ENCODE data around the gene CMPK2. TPM values are rescaled to one million over a fixed set of nuclear protein-coding genes. Genes with fewer than 3 reads are reported as not detected.

CMPK2 gene
- total RNA-seq, 1 experiment from 2014 or later = 0.69 TPM

DNA sequence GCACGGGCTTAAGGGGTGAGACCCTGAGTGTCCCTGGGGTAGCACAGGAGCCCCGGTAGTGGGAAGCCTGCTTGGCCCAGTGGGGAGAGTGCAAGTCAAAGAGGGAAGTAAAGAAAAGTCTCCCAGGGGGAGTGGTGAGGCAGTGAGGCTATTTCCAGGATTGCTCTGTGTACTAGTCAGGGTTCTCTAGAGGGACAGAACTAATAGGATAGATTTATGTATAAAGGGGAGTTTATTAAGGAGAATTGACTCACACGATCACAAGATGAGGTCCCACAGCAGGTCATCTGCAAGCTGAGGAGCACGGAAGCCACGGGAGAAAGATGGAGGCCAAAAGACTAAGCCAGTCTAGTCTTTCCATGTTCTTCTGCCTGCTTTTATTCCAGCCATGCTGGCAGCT, 45.5 kb downstream of the CMPK2 start:
- H3K4me3 ChIP-seq (ENCODE audit: insufficient read depth, low read depth, low read length) = no peak overlapping the region
- no peaks in the 10 kb centered on the region for H3K27me3 ChIP-seq (ENCODE audit: control insufficient read depth, insufficient read depth, low read length)
- DNase-seq = no peak
- H3K36me3 ChIP-seq (replicated peaks; ENCODE audit: control insufficient read depth, insufficient read depth, low read length) = no peaks in the 10 kb centered on the region

DNA sequence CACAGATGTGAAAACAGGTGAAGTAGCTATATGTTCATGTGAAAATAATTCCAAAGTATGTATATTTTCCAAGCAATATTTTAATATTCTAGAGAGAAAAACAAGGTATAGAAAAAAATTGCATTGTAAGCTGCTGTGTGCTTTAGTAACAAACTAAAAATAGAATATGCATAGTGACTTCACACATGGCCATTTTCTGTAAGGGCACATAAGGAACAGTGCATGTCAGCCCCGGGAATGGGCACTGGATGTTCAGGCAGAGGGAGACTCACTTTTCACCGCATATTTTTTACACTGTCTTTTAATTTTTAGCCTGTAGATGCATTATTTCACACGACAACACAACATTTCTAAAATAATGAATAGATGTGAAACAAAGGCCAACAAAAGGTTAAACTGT, 46.0 kb downstream of the CMPK2 start:
- H3K36me3 ChIP-seq (replicated peaks; ENCODE audit: control insufficient read depth, insufficient read depth, low read length) = no peaks in the 10 kb centered on the region
- no peak overlapping the region for H3K4me3 ChIP-seq (ENCODE audit: insufficient read depth, low read depth, low read length)
- no peak for DNase-seq
- H3K27me3 ChIP-seq (ENCODE audit: control insufficient read depth, insufficient read depth, low read length) = no peaks in the 10 kb centered on the region

DNA sequence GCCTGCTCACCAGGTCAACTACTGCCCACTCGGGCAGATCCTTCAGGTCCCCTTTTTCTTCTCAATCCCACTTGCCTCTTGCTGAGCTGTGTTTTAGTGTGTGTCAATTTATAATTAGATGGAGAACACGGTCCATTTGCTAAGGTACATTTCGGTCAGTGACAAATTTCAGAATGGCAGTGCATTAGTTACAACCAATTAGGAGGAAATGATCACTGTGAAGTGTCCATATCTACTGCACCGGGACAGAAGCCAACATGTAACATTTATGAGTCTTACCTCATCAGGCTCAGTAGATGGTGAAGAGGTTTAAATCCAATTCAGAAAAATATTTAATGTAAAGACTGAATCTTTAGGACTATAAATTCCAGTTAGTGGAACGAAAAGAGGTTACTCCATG, 47.7 kb downstream of the CMPK2 start:
- DNase-seq = no peak
- Histone ChIP-seq H3K27me3 (ENCODE audit: control insufficient read depth, insufficient read depth, low read length) (no peaks in the 10 kb centered on the region; the same call in 1 of the 2 replicates), H3K4me3 (ENCODE audit: insufficient read depth, low read depth, low read length) (no peak overlapping the region), H3K36me3 (replicated peaks; ENCODE audit: control insufficient read depth, insufficient read depth, low read length) (no peaks in the 10 kb centered on the region)

DNA sequence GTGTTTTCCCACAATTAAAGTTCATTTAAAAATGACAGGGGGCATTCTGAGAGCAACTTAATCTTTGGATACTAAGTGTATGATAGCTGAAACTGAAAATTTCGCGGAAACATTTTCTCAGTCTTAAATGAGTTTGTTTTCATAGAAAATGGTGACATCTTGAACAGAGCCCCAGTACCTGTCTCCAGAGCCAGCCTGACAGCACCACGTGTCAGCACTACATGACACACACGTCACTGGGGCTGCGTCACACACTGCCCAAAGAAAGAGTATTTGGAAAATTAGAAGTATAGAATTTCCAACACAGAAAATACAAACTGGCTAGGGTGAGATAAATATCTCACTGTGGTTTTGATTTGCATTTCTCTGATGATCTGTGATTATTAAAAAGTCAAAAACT, 50.8 kb downstream of the CMPK2 start:
- DNase-seq = no peak
- no peaks in the 10 kb centered on the region for H3K36me3 ChIP-seq (replicated peaks; ENCODE audit: control insufficient read depth, insufficient read depth, low read length)
- H3K27me3 ChIP-seq (ENCODE audit: control insufficient read depth, insufficient read depth, low read length) = no peaks in the 10 kb centered on the region; the same call in none of the 2 replicates
- no peak overlapping the region for H3K4me3 ChIP-seq (ENCODE audit: insufficient read depth, low read depth, low read length)

DNA sequence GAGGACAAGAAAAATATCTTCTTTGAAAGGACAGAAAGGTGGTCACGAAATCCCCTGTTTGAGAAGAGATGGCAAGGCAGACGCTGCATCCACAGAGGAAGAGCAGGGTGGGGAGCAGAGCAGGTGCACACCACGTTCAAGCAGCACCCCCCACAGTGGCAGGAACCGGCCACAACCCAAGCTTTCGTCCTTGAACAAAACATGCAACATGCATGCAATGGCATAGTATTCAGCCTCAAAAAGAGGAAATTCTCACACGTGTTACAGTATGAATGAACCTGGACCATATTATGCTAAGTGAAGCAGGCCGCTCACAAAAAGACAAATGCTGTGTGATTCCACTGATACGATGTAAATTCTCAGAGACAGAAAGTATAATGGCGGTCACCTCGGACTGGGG, 51.4 kb downstream of the CMPK2 start:
- H3K4me3 ChIP-seq (ENCODE audit: insufficient read depth, low read depth, low read length) = no peak overlapping the region
- H3K27me3 ChIP-seq (ENCODE audit: control insufficient read depth, insufficient read depth, low read length) = peaks cover 2% of the 10 kb centered on the region
- H3K36me3 ChIP-seq (replicated peaks; ENCODE audit: control insufficient read depth, insufficient read depth, low read length) = no peaks in the 10 kb centered on the region
- no peak for DNase-seq

DNA sequence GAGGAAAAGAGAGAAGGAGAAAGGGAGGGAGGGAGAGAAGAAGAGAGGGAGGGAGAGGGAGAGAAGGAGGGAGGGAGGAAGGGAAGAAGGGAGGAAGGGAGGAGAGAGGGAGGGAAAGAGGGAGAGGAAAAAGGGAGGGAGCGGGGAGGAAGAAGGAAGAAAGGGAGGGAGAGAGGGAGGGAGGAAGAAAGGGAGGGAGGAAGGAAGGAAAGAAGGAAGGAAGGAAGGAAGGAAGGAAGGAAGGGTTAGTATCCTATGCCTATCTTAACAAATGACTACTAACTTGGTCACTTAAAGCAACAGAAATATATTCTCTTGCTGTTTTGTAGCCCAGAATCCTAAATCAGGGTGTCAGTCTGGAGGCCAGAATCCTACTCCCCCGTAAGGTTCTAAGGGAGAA, 52.1 kb downstream of the CMPK2 start:
- Histone ChIP-seq H3K36me3 (replicated peaks; ENCODE audit: control insufficient read depth, insufficient read depth, low read length) (no peaks in the 10 kb centered on the region), H3K27me3 (ENCODE audit: control insufficient read depth, insufficient read depth, low read length) (peaks cover 6% of the 10 kb centered on the region), H3K4me3 (ENCODE audit: insufficient read depth, low read depth, low read length) (no peak overlapping the region)
- DNase-seq = no peak

DNA sequence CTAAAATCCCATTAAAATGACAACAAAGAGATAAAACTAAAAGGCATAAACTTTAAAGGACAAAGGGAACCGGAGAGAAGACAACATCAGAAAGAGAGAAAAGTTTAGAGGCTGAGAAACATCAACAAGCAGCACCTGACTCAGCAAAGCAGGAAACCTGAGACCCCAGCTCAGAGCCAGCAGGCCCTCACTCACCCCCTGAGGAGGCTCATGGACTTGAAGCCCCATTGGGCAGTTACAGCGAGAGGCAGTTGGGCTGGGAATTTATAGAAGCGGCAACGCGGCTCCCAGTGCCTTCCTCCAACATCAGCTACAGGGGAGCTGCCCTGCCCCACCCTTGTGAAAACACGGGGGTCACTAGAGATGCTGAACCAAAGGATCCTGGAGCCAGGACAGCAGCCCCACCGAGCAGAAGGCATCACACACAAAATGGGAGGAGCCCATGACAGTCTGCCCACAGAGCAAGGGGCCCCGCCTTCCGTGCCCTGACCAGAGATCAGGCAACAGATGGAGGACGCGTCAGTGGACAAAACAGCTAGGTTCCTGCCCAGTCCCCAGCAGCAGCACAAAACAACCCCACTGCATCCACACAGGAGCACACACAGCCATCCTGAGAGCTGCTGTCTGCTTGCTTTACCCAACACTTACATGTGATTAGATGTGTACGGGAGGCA, 52.7 kb downstream of the CMPK2 start:
- Histone ChIP-seq H3K36me3 (replicated peaks; ENCODE audit: control insufficient read depth, insufficient read depth, low read length) (no peaks in the 10 kb centered on the region), H3K27me3 (ENCODE audit: control insufficient read depth, insufficient read depth, low read length) (peaks cover 8% of the 10 kb centered on the region), H3K4me3 (ENCODE audit: insufficient read depth, low read depth, low read length) (no peak overlapping the region)
- DNase-seq = peak; percentile 46

DNA sequence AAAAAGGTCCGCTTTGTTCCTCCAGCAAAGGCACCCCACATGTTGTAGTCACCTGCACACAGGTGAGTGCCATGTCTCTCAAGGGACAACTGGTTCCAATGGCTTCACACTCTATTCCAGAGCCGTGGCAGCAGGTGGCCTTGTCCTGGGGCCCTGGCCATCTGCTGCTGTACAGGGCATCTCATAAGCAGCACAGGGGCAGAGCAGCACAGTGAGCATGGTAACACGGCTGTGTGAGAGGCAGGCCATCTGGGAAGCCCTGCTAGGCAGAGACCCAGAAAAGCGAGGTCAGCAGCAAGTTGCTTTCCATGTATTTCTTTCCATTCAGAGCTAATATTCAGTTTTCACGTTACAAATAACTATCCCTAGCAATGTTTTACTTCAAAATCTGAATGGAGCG, 54.7 kb downstream of the CMPK2 start:
- Histone ChIP-seq H3K36me3 (replicated peaks; ENCODE audit: control insufficient read depth, insufficient read depth, low read length) (no peaks in the 10 kb centered on the region), H3K4me3 (ENCODE audit: insufficient read depth, low read depth, low read length) (no peak overlapping the region), H3K27me3 (ENCODE audit: control insufficient read depth, insufficient read depth, low read length) (peaks cover 14% of the 10 kb centered on the region)
- DNase-seq = no peak

DNA sequence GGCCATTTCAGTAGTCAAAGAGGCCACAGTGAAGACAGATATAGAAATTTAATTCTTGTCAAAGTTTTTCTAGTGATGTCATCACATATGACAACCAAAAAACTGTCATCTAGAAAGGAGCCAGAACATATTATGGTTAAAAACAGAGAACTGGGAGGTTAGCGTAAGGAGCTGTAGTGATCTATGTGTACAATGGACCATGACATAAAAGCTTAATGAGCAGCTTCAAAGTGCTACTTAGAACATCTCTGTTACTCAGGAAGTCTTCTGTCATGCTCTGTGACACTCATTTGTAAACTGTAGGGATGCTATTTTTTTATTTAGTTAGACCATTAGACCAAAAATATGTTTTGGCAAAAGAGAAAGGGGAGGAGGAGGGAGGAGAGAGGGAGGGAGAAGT, 57.3 kb downstream of the CMPK2 start:
- Histone ChIP-seq H3K36me3 (replicated peaks; ENCODE audit: control insufficient read depth, insufficient read depth, low read length) (no peaks in the 10 kb centered on the region), H3K27me3 (ENCODE audit: control insufficient read depth, insufficient read depth, low read length) (peaks cover 19% of the 10 kb centered on the region), H3K4me3 (ENCODE audit: insufficient read depth, low read depth, low read length) (no peak overlapping the region)
- no peak for DNase-seq

DNA sequence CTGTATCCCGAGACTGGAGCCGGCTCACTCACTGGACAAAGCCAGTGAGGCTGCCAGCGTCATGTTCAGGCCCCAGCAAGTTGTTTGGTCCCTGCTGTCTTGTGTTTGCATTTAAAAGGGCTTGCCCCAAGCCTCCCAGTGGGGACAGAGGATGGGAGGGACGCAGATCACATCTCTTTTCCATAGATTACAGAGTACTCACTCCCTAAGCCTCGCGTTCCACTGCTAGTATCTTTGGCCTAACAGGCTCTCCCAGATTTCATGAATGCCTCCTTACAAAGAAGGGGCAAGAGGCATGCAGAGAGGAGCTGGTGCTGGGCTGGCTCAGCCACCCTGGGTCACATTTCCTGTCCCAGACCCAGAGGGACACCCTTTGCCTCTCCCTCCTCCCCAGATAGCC, 59.1 kb downstream of the CMPK2 start:
- no peak overlapping the region for H3K4me3 ChIP-seq (ENCODE audit: insufficient read depth, low read depth, low read length)
- H3K36me3 ChIP-seq (replicated peaks; ENCODE audit: control insufficient read depth, insufficient read depth, low read length) = no peaks in the 10 kb centered on the region
- peak; percentile 75 for DNase-seq
- H3K27me3 ChIP-seq (ENCODE audit: control insufficient read depth, insufficient read depth, low read length) = peaks cover 19% of the 10 kb centered on the region

DNA sequence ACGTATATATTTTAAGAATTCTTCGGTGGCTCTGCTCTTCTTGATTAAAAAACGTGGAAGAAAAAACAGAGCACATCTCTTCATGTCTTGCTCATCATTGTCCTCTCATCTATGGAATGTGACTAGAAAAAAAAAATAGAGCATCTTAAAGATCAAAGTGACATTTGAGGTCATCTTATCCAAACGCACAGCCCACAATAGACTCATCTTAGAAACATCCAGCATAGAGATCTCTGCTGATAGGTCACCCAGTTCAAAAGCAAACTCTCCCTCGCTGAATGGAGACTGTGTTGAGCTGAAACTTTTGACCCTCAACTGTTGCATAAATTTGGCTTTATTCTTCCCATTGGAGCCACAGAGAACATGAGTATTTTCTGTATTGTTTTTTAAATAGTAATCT, 65.2 kb downstream of the CMPK2 start:
- Histone ChIP-seq H3K27me3 (ENCODE audit: control insufficient read depth, insufficient read depth, low read length) (peaks cover 2% of the 10 kb centered on the region; the same call in 1 of the 2 replicates), H3K36me3 (replicated peaks; ENCODE audit: control insufficient read depth, insufficient read depth, low read length) (no peaks in the 10 kb centered on the region)
- DNase-seq = no peak

More for the DNA sequence above, 65.2 kb downstream of the CMPK2 start:
- H3K4me3 ChIP-seq (ENCODE audit: insufficient read depth, low read depth, low read length) = no peak overlapping the region

Other genes starting within 250 kb of the CMPK2 start
- gene RSAD2, start 11.9 kb upstream of the CMPK2 start, total RNA-seq (2014; rRNA removed; shearing (Covaris generic)) = not detected in 2 replicates
- gene RNF144A, start 51.5 kb upstream of the CMPK2 start, total RNA-seq (2014; rRNA removed; shearing (Covaris generic)) = 13.6 and 20.6 TPM in 2 replicates

All from H7 (cell line).